Activated T-cell treated with anti-CD3 and anti-CD28 coated beads, Interleukin-2, amount 50 U/mL, for 72 hours (primary cell): ENCODE data around the gene CDC45. TPM values are rescaled to one million over a fixed set of nuclear protein-coding genes. Genes with fewer than 3 reads are reported as not detected.

Experiments
- ATAC-seq, 2 donors: fragments of 150-1000 bp; cut with Tn5 transposase; replicated peaks in 1 of 2; 2 replicates each; pipeline ENCODE4 v1.10.0; 2021; ENCODE audit warnings: moderate library complexity in 2 of 2, mild to moderate bottlenecking in 1 of 2
- DNase-seq, 2 donors: peaks; one replicate each; pipeline ENCODE4 v3.0.0; 2021 to 2022; ENCODE audit warnings: mixed read lengths in 1 of 2
- H3K27ac Mint-ChIP-seq: one replicate; pipeline ENCODE4 v1.8.0; 2022; ENCODE audit warnings: mild to moderate bottlenecking, moderate library complexity, mixed read lengths
- H3K27me3 Mint-ChIP-seq: one replicate; pipeline ENCODE4 v1.8.0; 2022; ENCODE audit warnings: low read depth, mixed read lengths
- H3K36me3 Mint-ChIP-seq, 2 donors: one replicate each; pipeline ENCODE4 v1.8.0; 2022; ENCODE audit warnings: mixed read lengths in 2 of 2, mild to moderate bottlenecking in 1 of 2; ENCODE audit not compliant: insufficient read depth in 2 of 2
- H3K4me1 Mint-ChIP-seq: one replicate; pipeline ENCODE4 v1.8.0; 2022; ENCODE audit warnings: low read depth, mixed read lengths
- H3K4me3 Mint-ChIP-seq, 2 donors: one replicate each; pipeline ENCODE4 v1.8.0; 2022; ENCODE audit warnings: mild to moderate bottlenecking in 2 of 2, mixed read lengths in 2 of 2, moderate library complexity in 2 of 2
- H3K9me3 Mint-ChIP-seq, 2 donors: one replicate each; pipeline ENCODE4 v1.8.0; 2022; ENCODE audit warnings: mixed read lengths in 2 of 2
- total RNA-seq, 2 donors: library from RNA; stranded (reverse); gene quantifications; one replicate each; pipeline ENCODE4 v1.2.3, GENCODE V29; 2022

Gene CDC45
- total RNA-seq, 2 donors from 2014 or later = 119 to 144 TPM

DNA sequence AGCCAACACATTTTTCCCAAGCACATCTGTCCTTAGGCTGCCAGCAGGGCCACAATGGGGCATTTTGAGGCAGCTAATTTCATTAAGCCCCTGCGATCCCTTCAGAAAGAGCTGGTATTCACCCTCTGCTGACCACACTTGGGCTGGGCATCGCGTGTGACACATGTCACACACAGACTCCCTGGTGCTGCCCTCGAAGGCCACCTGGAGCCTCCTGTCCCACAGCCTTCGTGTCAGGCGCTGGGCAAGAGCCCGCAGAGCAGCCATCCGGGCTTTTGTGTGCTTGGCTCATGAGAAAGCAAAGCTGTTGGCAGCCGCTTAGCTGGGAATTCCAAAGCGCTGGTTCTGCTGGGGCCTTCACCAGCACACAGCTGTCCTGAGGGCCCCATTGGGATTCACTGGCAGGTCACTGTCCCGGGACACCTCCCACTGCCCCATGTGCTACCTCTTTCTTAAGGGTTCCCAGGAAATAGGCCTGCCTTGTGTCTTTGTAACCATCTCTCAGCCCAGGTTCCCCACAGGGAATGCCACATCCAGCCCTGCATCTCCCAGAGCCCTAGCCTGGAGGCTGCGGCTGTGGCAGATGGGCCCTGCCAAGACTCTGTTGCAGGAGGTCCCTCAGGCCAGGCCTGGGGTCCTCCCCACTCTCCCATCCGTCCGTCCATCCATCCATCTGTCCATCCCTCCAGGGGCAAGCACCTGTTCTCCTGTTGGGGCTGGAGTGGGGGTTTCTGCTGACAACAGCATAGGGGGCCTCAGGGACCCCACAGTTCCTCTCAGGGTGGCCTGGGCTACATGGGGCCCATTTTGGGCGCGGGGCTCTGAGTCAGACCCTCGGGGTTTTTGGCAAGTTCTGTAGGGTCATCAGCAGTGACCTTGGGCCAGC, 39.6 kb downstream of the CDC45 start:
- H3K27me3 Mint-ChIP-seq = peaks cover 8% of the 10 kb centered on the region
- DNase-seq = no peak
- peaks cover 11% of the 10 kb centered on the region for H3K4me1 Mint-ChIP-seq
- no peak for ATAC-seq
- H3K4me3 Mint-ChIP-seq = no peak overlapping the region
- H3K36me3 Mint-ChIP-seq = peaks cover 2 to 28% of the 10 kb centered on the region in 2 donors
- H3K9me3 Mint-ChIP-seq = no peaks in the 10 kb centered on the region
- no peak overlapping the region for H3K27ac Mint-ChIP-seq

DNA sequence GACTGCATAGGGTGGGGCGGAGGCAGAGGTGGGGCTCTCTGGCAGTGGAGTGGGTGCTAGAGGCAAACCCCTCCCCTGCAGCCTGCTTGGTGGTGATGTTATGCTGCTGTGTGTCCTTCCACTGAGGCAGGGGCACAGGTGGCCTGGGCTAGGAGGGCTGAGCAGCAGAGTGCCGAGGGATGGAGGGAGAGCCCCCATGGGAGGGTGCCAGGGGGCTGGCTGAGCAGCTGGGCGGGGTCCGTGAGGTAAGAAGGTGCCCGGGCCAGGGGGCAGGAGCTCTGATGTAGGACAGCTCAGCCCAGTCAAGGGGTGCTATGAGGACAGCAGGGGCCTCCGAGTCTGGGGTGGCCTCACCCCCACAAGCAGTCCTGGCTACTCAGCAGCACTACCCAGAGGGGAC, 40.3 kb downstream of the CDC45 start:
- no peaks in the 10 kb centered on the region for H3K9me3 Mint-ChIP-seq
- H3K27ac Mint-ChIP-seq = no peak overlapping the region
- ATAC-seq = no peak
- H3K36me3 Mint-ChIP-seq = peaks cover 2 to 23% of the 10 kb centered on the region in 2 donors
- H3K4me3 Mint-ChIP-seq = no peak overlapping the region
- peaks cover 13% of the 10 kb centered on the region for H3K27me3 Mint-ChIP-seq
- peaks cover 16% of the 10 kb centered on the region for H3K4me1 Mint-ChIP-seq
- no peak for DNase-seq

DNA sequence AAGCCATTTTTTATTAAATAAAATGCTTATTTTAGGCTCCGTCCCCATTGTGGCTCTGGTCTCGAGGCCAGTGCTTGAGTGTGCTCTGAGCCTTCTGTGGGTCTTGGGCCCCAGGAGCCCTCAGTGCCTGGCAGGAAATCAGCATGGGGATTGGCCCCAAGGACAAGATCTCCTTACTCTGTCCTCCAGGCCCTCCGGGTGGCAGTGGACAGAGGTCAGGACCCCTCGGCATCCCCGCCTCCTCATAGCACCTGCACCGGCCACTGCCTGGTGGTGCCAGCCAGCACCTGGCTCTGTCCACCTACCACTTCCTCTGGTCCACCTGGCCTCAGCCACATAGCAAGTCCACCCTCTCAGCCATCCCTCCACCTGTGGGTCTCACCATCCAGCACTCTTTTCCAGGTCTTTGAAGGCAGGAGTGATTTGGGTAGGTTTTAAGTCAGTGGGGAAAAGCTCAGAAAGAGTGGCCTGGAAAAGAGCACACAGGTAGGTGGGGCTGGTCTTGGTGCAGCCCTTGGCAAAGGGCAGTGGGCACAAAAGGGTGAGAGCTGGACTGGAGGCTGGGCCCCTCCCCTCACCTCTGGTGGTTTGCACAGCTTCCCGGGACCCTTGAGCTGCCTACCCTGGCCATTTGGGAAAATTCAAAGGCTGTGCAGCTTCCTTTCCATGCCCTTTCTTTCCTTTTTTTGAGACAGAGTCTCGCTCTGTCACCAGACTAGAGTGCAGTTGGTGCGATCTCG, 41.0 kb downstream of the CDC45 start:
- no peak for DNase-seq
- peaks cover 2 to 20% of the 10 kb centered on the region in 2 donors for H3K36me3 Mint-ChIP-seq
- peaks cover 16% of the 10 kb centered on the region for H3K27me3 Mint-ChIP-seq
- no peak for ATAC-seq
- no peaks in the 10 kb centered on the region for H3K9me3 Mint-ChIP-seq
- no peak overlapping the region for H3K27ac Mint-ChIP-seq
- H3K4me1 Mint-ChIP-seq = peaks cover 17% of the 10 kb centered on the region
- no peak overlapping the region for H3K4me3 Mint-ChIP-seq

DNA sequence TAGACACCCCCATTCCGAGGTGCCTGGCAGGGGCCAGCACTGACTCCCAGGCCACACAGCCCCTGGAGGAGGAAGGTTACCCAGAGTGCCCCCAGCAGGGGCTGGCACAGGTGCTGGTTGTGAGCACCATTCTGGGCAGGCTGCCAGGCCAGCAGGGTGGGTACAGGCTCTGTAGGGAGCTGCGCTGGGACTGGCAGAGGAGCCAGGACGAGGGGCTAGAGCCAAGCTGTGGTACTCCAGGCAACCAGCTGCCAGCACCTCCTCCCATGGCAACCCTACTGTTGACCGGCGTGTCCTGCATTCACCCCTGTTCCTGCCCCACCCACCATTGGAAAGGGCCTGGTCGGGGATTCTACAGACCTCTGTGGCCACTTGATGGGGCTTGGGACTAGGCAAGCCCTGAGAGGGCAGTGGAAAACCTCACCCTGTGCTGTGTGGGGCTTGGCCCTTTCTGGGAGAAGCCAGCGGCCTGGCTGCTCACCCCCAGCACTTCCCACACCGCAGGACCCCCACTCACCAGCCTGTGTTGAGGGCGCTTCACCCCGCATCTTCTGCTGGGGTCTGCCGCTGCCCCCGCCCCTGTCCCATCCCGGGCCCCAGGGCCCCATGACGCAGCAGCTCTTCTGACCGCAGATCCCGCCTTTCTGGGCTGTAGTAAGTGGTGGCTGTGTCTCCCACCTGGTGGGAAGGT, 42.6 kb downstream of the CDC45 start:
- Mint-ChIP-seq H3K27me3 (peaks cover 22% of the 10 kb centered on the region), H3K4me1 (peaks cover 17% of the 10 kb centered on the region), H3K36me3 (peaks cover 2 to 15% of the 10 kb centered on the region in 2 donors), H3K9me3 (no peaks in the 10 kb centered on the region), H3K4me3 (peak overlapping the region in 1 of 2 donors; percentile 78), H3K27ac (no peak overlapping the region)
- ATAC-seq (no peak), DNase-seq (no peak)

DNA sequence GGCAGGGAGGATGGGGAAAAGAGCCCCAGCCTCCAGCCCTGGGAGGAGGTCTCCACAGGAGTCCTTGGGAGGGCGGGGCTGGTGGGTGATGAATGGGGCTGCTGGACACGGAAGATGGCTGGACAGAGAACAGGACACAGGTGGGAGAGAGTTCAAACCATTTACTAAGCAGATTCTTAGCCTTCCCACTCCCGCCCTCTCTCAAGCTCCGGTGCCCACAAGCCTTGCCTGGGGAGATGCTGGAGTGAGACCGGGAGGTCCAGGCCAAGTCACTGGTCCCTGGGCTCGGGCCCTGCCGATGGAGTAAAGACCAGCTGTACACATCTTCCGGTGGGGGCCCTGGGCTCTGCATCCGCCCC, 43.1 kb downstream of the CDC45 start:
- ATAC-seq (no peak), DNase-seq (no peak)
- Mint-ChIP-seq H3K4me1 (peaks cover 17% of the 10 kb centered on the region), H3K4me3 (peak overlapping the region; percentile 49 to 78), H3K9me3 (no peaks in the 10 kb centered on the region), H3K36me3 (peaks cover 2 to 12% of the 10 kb centered on the region in 2 donors), H3K27ac (no peak overlapping the region), H3K27me3 (peaks cover 22% of the 10 kb centered on the region)

DNA sequence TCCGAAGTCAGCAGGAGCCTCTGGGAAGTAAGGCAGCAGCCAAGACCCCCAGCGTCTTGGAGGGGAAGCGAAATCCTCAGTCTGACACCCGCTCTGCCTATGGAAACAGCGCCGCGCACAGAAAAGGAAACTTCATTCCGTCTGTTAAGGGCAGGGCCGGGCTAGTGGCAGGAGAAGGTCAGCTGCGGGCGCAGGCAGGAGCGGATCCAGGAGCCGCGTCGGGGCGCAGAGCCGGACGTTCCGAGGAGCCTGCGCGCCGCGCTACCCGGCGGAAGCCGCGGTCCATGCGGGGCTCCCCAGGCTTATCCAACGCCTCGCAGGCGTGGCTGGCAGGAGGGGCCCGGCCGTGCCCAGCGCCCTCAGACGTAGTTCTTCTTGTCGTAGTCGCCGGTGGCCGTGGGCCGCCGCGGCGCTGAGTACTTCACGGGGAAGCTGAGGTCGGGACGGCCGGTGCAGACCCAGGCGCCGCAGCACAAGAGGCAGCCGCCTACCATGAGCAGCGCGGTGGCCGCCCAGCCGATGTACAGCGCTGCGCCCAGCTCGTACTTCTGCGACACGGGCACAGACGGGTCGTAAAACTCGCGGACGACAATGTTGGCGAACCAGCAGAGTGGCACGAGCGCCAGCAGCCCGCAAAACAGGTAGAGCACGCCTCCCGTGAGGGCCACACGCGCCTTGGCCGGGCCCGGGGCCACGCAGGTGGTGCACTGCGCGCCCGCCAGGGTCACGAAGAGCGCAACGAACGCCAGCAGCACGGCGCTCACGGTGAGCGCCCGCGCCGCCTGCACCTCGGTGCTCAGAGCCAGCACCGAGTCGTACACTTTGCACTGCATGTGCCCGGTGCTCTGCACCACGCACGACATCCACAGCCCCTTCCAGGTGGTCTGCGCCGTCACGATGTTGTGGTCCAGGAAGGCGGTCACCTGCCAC, 43.8 kb downstream of the CDC45 start:
- Mint-ChIP-seq H3K4me3 (peak overlapping the region; percentile 49 to 78), H3K36me3 (peaks cover 2 to 11% of the 10 kb centered on the region in 2 donors), H3K27me3 (peaks cover 22% of the 10 kb centered on the region), H3K27ac (no peak overlapping the region), H3K9me3 (no peaks in the 10 kb centered on the region), H3K4me1 (peaks cover 17% of the 10 kb centered on the region)
- DNase-seq = peak; percentile 23 to 28
- peak; percentile 59 for ATAC-seq

DNA sequence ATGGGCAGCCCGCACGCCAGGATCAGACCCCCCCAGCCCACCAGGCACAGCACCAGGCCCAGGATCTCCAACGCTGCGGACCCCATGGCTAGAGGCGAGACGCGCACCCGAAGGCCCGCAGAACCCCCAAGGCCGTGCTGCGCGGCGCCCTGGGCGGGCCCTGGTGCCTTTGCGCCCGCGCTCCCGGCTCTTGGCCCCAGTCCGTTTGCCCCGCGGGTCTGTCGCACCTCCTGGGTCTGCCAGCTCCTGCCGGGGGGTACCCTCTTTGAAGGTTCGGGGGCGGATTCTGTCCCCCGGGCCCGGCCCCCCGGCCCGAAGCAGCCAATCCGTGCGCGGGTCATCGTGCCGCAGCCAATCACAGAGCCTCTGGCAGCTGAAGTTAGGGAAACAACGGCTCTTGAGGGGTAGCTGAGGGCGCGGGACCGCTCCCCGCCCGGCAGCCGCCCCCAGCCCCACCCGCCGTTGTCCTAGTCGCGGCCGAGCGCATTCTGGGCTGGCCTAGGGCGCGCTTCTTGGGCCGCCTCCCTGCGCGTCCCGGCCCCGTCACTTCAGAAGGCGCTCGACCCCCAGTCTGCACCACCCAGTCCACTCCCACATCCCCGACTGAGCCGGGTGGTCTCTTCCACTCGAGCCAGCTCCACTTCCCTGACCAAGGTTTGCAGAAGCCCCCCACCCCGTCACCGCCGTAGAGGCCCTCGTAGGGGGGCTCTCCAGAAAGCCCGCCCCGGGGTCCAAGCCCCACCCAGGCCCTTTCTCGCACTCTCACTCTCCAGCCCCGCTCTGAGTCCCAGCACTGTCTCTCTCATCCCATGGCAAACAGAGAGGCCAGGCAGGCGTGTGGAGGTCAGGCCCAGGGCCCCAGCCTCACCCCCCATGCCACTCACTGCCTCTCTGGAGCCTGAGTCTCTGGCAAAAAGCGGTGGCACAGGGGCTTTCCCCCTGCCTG, 44.7 kb downstream of the CDC45 start, which contains the start of gene CLDN5:
Gene CLDN5 (minus strand): TSS at position 241 of the 946 bp plus-strand sequence. CDS start 155 bp downstream, at position 86.
- peak within 1 kb of the TSS; percentile 57 to 85 for H3K4me3 Mint-ChIP-seq
- H3K27me3 Mint-ChIP-seq = peaks cover 22% of the 10 kb centered on the region
- no peaks in the 10 kb centered on the region for H3K9me3 Mint-ChIP-seq
- ATAC-seq = peak; percentile 34 to 47
- no peak within 1 kb of the TSS for H3K27ac Mint-ChIP-seq
- peaks cover 17% of the 10 kb centered on the region for H3K4me1 Mint-ChIP-seq
- H3K36me3 Mint-ChIP-seq = peaks cover 2 to 8% of the 10 kb centered on the region in 2 donors
- peak in 1 of 2 donors; percentile 23 for DNase-seq

DNA sequence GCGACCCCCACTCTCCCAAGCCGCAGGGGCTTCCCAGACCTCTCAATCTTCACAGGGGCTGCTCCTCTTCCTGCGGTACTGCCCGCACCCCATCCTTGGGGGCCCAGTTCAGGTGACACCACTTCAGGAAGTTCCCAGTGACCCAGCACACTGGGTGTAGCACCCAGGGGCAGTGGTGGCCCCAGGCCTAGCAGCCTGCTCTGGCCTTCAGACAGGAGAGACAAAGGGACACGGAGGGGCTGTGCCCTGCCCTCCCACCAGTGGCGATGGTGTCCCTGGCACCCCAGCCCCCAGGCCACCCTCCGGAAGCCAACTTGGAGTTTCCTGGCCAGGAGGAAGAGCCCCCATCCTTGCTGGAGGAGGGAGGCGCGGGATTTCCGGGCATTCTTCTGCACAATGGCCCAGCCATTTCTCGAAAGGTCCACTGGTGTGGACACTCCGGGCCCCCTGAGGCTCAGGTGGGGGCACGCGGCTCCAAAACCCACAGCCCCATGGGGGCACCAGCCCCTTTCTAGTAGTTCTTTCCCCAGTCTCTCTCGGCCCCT, 45.5 kb downstream of the CDC45 start:
- Mint-ChIP-seq H3K36me3 (peaks cover 2 to 8% of the 10 kb centered on the region in 2 donors), H3K27me3 (peaks cover 22% of the 10 kb centered on the region), H3K4me3 (peak overlapping the region; percentile 57 to 85), H3K9me3 (no peaks in the 10 kb centered on the region), H3K27ac (no peak overlapping the region), H3K4me1 (peaks cover 17% of the 10 kb centered on the region)
- DNase-seq (no peak), ATAC-seq (no peak)

DNA sequence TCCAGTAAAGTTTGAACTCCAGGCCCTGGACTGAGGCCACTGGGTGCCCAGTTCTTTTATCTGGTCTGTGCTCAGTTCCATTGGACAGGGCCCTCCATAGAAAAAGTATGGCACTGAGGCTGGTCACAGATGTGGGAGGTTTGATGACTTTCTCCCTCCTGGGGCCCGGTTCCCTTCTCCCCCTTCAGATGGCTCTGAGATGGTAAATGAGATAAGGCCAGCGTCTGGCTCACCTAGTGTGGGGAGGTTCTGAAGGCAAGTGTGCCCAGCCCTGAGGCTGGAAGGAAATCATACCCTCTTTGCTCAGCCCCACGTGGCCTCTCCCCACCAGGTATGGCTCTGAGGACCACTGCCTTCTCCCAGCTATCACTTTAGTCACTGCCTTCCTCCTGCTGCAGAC, 45.9 kb downstream of the CDC45 start:
- Mint-ChIP-seq H3K27ac (no peak overlapping the region), H3K9me3 (no peaks in the 10 kb centered on the region), H3K4me3 (peak overlapping the region in 1 of 2 donors; percentile 15), H3K4me1 (peaks cover 17% of the 10 kb centered on the region), H3K36me3 (peaks cover 2 to 8% of the 10 kb centered on the region in 2 donors), H3K27me3 (peaks cover 22% of the 10 kb centered on the region)
- DNase-seq (no peak), ATAC-seq (no peak)

DNA sequence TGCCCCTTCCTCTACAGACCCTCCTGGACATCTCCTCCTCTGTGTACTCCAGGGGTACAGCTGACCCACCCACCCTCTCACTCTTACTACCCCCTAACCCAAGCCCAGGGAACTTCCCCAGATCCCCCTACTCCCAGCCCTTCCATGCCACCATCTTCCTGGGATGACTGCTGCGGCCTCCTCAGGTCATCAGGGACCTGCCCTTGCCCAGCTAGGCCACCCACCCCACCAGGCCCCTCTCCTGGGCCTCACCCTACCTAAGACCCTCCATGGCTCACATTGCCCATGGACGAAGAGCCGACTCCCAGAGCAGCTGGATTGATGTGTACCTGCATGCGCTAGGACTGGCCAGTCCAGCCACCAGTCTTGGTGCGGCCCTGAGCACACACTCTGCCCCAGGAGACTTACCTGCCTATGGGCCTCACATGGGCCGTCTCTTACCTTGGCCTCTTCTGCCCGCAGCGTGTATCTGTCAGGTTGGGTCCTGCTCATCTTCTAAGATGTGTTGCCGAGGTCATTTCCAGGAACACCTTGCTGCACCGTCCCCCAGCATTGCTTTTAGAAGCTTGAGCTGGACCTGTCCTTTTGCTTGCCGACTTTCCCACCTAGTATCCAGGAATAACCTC, 46.5 kb downstream of the CDC45 start:
- Mint-ChIP-seq H3K36me3 (peaks cover 2 to 6% of the 10 kb centered on the region in 2 donors), H3K9me3 (no peaks in the 10 kb centered on the region), H3K4me3 (no peak overlapping the region), H3K27me3 (peaks cover 22% of the 10 kb centered on the region), H3K4me1 (peaks cover 17% of the 10 kb centered on the region), H3K27ac (no peak overlapping the region)
- DNase-seq (no peak), ATAC-seq (no peak)

DNA sequence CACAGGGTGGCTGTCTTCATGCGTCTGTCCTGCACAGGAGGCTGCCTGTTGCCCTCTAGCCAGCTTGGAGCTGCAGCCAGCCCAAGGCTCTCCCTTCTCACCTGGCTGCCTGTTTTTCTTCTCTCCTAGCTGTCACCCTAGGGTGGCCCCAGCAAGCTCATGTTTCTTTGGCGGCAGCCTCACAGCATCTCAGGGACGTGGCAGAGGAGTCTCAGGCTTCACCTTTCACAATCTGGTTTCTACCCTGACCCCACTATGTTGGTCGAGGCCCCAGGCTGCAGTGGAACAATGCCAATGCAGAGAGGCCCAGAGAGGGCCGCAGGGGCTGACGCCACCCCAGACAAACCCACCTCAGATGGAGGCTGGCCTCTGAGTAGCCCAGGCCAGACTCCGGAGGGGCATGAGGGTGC, 47.0 kb downstream of the CDC45 start:
- H3K9me3 Mint-ChIP-seq = no peaks in the 10 kb centered on the region

More for the DNA sequence above, 47.0 kb downstream of the CDC45 start:
- Mint-ChIP-seq H3K4me3 (no peak overlapping the region), H3K36me3 (peaks cover 2 to 3% of the 10 kb centered on the region in 2 donors), H3K27me3 (peaks cover 22% of the 10 kb centered on the region), H3K27ac (no peak overlapping the region), H3K4me1 (peaks cover 17% of the 10 kb centered on the region)
- DNase-seq (no peak), ATAC-seq (no peak)
